GM10847 (cell line): ENCODE measurements around the gene MASP1.

Experiments
- POLR2A ChIP-seq: IDR thresholded peaks from 2 replicates; pipeline ENCODE4 v1.6.1; 2011; ENCODE audit not compliant: insufficient read length; ENCODE audit errors: extremely low read depth

MASP1 gene, protein sequence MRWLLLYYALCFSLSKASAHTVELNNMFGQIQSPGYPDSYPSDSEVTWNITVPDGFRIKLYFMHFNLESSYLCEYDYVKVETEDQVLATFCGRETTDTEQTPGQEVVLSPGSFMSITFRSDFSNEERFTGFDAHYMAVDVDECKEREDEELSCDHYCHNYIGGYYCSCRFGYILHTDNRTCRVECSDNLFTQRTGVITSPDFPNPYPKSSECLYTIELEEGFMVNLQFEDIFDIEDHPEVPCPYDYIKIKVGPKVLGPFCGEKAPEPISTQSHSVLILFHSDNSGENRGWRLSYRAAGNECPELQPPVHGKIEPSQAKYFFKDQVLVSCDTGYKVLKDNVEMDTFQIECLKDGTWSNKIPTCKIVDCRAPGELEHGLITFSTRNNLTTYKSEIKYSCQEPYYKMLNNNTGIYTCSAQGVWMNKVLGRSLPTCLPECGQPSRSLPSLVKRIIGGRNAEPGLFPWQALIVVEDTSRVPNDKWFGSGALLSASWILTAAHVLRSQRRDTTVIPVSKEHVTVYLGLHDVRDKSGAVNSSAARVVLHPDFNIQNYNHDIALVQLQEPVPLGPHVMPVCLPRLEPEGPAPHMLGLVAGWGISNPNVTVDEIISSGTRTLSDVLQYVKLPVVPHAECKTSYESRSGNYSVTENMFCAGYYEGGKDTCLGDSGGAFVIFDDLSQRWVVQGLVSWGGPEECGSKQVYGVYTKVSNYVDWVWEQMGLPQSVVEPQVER

DNA sequence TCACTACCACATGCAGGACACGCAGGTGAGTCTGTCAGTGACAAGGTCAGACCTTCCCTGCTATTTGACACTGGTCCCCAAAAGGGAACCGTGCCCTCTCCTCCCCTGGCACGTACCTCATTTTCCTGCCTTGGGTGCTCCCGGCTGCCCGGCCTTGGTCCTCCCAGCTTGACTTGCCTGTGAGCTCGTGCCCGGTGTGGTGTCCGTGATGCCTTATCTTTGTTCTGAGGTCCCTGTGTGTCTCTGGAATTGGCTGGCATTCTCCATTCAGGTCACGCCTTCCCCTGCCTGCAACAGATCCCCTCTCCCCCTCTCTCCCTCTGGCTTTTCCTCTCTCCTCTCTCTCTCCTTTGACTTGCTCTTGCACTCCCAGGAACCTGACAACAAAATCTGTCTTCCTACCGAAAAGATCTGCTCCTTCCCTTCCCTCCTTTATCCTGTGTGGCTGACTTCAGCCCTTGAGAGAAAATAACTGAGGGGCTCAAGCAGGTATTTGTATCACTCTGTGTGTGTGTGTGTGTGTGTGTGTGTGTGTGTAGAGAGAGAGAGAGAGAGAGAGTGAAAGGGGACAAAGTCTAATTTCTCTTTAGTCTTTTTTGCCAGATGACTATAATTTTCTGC, at the start of gene MASP1:
Gene MASP1, minus strand, starts transcription at position 226 of the 621 bp plus-strand sequence. Its CDS starts 105 bp downstream, at position 121.
- TF ChIP-seq POLR2A = no peak

DNA sequence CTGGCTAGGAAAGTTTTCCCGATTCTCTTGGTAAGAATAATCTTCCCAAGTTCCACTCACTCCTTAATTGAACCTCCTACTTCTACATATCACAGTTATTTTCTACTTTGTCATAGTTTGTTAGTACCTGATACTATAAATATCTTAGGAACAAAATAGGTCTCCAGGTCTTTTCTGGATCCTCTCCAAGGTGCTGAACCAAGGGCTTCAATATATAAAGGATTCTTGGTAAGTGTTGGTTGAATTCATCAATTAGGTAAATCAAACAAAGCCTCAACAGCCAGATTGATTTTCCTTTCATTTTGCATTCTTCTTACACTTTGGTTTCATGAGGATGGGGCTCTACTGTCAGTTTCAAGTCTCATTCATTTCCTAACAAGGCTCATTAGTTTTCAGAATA, 49.0 kb upstream of the MASP1 start:
- no peak for TF ChIP-seq POLR2A

DNA sequence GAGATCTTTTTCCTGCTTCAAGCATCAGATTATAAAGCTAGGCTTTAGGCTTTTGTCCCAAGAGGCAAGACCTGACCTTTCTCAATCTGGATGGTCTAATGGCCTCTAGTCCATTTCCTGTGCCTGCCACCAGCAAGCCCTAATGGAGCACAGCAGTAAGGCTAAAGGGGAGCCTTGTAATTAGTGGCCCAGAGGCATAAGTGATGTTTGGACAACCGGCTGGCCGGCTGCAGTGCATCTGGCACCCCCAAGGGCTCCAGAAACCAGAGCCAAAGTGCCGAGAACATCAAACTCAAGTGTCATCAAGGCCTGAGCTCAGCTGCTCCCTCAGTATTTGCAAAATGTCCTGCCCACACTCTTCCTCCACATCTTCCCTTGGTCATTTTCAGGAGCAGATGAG, 44.8 kb upstream of the MASP1 start:
- TF ChIP-seq POLR2A = no peak

DNA sequence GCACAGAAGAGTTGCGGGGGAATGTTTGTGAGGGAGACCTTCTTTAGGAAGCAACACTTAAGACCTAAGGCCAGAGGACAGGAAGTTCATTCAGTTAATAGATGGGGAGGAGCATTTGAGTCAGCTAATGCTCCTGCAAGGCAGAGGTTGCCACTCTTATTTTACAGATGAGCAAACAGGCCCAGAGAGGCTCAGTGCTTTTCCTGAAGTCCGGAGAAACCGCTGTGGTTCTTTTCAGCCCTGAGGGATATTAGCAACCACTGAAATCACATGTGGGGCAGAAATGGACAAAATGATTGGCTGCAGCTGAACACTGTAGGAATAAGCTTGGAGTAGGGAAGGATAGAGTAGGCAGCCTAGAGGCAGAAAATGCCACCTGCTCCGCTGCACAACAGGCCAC, 43.4 kb upstream of the MASP1 start:
- no peak for TF ChIP-seq POLR2A

DNA sequence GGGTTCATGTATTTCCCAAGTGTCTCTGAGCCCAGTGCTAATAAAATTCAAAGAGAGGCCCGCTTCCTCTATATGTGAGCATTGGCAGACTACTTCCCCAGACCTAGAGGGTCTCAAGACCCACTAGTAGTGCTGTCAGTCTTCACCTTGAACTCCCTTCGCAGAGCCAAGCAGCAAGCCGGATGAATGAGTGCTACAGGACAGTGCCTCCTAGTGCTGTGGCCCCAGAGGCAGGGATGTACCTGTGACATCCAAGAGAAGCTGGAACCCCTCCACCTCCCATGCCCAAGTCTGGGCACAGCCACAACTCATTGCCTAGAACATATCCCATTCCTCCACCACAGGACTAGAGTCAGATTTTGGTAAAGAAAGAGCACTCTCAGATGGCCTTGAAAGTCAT, 37.2 kb upstream of the MASP1 start:
- TF ChIP-seq POLR2A = no peak

DNA sequence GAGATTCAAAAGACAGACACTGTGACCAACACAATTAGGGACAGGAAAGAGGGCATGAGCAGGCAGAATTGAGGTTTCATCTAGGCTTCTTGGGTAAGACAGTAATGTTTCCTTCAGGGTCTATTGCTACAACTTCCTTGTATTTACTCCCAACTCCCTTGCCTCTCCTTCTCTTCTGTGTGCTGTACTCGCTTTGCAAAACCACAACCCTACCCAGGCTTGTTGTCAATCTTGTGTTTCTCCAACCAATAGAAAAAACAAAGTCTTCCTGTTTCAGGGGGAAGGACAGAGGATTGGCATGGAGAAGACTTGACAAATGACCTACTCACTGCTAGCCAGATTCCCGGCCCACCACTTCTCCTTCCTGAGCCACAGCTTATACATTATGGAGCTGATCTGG, 36.3 kb upstream of the MASP1 start:
- no peak for TF ChIP-seq POLR2A

DNA sequence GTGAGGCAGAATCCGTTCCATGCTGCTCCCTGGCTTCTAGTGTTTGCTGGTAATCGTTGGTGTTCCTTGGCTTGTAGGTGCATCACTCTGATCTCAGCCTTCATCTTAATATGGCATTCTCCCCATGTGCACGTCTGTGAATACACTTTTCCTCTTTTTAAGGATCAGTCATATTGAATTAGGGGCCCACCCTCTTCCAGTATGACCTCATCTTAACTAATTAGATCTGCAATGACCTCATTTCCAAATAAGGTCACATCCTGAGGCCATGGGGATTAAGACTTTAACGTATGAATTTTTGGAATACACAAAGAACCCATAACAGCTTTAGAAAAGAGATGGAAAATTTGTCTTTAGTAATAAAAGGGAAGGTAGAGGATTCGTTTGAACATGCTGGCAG, 34.1 kb upstream of the MASP1 start:
- TF ChIP-seq POLR2A = no peak

DNA sequence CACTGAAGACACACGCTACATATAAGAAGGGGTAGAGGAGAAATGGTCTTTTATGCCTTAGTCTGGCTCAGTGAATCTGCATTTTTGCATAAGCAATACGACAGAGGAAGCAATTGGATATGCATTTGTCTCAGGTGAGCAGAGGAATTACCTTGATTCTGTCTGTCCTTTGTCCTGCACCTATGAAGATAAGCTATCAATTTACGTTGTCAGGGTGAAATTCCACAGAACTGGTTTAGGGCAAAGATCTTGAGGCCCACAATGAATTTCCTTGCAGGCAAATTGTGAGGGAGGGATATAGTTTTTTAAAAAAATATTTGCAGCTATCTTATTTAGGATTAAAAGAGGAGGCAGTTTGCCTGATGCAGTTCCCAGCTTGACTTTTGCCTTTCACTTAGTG, 31.6 kb upstream of the MASP1 start:
- TF ChIP-seq POLR2A = no peak

DNA sequence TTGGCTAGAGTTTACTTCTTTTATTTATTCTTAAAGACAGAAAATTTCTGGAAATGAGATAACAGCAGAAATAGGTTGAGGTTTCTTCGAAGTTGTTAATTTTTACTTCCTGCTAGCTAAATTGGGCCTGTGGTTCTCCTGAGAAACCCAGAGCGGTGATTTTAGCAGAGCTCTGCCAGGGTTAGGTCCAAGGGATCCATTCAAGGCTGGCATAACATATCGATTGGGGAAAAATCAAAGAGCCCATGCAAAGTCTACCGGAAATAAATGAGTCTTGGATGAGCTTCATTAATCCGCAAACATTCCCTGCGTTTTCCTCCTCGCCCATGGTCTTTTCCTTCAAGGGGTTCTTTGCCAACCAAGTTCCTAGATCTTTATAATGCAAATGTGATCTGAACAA, 30.8 kb upstream of the MASP1 start:
- no peak for TF ChIP-seq POLR2A

DNA sequence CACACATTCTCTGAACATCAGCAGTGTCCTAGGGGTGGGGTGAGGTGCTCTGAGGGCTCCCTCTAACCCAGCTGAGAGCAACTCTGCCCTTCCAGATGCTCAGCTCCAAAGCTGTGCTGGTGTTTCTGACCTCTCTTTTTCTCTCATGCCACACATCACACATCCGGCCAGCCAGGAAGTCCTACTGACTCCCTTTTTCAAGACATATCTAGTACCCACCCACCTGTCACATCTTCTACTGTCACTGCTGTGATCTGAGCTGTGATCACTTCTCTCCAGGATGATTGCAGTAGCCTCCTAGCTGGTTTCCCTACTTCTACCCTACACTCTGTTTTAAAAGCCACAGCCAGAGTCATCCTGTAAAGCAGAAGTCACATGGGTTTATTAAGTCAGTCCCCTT, 30.2 kb upstream of the MASP1 start:
- TF ChIP-seq POLR2A = no peak

DNA sequence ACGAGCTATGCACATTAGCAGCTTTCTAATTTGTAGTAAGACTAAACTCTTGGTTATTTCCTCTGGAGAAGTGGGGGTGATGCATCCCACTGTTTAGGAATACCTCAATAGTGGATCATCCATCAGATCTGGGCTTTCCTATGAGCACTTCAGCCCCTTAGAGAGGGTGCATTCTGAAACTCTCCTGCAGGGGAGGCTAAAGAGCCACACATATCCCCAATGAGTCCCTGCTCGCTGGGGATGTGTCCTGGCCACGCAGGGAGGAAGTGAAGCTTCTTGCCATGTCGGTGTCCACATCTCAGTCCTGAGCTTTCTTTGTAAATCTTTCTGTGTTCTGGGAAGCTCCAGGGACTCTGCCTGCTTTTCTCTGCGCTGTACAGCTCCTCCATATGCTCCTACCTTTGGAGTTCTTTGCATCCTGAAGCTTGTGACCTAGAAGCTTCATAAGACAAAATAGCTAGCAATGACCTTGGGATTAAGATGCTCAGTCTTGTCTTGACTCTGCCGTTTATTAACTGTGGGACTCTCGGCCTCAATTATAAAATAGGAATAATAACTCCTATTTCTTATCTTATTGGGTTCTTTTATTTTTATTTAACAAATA, 28.3 kb upstream of the MASP1 start:
- no peak for TF ChIP-seq POLR2A

DNA sequence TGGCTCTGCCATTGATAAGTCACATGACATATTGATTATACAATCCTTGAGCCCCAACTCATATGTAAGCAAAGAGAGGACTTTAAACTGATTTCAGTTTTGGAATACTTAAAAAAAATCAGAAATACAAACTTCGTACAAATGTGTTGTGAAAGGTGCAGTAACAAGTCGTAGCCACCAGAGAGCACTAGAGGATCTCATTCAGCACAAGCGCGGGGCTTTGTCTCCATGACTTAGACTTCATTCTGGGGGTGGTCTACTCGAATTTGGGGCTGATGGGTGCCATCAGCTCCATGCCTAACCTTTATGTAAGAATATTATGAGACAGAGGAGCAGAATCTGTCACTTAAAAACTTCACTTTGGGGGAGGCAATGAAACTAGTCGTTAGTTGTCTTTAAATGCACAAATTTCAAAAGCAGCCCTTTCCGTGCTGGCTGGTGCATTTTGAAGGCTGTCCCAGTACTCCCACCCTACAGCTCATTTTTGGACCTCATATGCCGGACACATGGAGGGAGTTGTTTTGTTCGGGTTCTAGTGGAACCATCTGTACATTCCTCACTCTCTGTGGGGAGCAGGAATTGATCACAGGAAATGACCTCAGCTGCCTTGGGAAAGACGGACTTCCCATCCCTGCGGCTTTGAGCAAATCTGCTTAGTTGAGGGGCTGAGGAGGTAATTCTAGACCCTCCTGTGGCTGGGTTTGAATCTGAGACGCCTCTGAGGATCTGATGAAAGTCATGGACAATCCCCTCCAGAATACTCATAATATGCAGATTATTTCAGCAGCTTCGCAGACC, 27.5 kb upstream of the MASP1 start:
- no peak for TF ChIP-seq POLR2A

DNA sequence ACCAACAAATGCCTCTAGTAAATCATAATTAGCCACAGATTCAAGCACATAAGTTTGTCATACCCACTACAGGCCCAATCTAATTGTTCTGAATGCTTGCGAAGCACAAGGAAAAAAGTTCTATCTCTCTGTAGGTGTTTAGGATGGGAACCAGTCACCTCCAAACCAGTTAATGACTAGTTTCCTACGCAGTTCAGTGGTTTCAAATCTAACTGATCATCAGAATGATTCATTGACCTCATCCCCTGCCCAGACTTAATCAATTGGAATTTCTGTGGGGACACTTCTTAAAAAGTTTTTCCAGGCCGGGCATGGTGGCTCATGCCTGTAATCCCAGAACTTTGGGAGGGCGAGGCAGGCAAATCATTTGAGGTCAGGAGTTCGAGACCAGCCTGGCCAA, 24.3 kb upstream of the MASP1 start:
- no peak for TF ChIP-seq POLR2A

DNA sequence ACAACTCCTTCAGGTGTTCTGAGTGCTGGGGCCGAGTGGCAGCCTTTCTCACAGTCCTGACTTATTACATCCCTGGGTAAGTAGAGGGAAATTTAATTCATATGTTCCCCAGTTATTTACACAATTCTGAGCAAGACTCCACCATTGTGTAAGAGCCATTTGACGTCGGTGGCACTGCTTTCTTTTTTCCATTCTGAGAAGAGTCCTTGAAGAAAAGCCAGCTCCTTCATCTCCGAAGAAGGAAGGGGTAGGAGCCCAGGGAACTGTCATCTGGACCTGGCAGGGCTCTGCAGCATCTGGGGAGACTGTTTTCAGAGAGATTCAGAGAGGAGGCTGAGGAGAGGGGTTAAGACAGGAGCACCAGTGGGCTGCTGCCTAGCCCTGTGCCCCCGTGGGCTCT, 22.6 kb upstream of the MASP1 start:
- no peak for TF ChIP-seq POLR2A

DNA sequence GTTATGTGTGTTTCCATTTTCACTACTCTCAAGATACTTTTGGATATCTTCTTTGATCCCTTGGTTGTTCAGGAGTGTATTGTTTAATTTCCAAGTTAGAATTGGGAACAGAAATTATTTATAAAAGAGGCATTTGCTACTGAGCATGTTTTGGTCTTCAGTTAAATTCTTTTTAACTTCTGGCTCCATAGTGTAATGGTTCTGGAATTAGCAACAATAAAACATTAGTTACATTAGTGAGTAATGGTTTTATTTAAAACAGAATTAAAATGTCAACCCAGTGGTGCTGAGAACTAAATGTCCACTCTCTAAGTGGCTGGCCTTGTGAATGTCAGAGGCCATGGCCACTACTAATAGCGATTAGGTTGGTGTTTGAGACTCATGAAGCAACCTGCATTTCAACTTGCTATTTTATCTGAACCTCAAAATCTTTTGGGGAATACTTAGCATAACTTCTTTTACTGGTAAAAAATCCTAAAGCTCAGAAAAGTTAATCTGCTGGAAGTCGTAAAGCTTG, 19.5 kb upstream of the MASP1 start:
- TF ChIP-seq POLR2A = no peak
